Parietal lobe (tissue), 2 donors: Measurements from ENCODE around the gene SRGAP2C. TPM values are rescaled to one million over a fixed set of nuclear protein-coding genes. Genes with fewer than 3 reads are reported as not detected.

Experiments used
- small RNA-seq: library from RNA; depleted of rRNA; stranded (forward); fragments of <200 nt; gene quantifications from one replicate; pipeline ENCODE3, GENCODE V24; 2014; ENCODE audit warnings: low replicate concordance
- total RNA-seq: library from RNA; depleted of rRNA; stranded (reverse); fragments of >200 nt; gene quantifications from one replicate; pipeline ENCODE4 v1.2.3, GENCODE V29; 2014

SRGAP2C gene
- total RNA-seq: 82.3 TPM

DNA sequence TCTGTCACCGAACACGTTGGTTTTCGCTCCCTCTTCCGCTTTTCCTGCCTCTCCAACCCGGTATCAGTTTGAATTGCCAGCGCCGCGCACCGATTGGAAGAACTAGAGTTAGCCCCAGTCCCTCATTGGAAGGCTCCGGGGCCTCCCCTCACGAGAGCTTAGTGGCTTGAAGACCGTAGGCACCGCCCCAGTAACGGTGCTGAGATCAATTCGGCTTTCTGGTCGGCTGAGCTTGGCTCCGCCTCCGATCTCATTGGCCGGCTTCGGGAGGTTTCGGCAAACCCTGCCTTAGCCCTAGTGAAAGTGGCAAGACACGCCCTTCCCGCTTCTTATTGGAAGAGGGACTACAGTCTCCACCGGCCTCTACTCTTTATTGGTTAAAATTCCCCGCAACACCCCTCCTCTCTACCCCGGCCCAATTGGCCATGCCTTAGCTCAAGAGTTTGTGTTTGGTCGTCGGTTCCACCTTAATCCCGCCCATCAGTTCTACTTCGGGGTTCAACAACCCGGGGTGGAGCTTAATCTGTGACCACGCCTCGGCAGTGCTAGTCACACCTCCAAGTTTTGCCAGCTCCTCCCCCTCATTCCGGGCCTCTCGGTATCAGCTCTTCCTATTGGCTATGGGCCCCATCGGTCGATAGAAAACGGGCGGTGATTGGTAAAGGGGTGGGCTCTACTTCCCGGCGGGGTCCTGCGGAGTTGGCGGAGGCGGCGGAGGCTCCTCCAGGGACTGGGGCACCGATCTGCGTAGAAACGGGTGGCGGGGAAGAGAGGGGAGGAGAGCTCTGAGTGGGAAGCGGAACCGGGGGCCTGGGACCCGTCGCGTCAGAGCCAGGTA, at the start of gene SRGAP2C, which contains the start of gene FAM72B:
Gene SRGAP2C (plus strand): TSS at position 686 of the 838 bp plus-strand sequence. CDS start 2,472 bp downstream, outside the sequence.
Gene FAM72B (minus strand): TSS at position 51 of the 838 bp plus-strand sequence. CDS start 851 bp downstream, outside the sequence.

Small RNA genes lying within 50 kb of the gene (small RNA-seq; reads per million reads assigned to genes)
- not detected for gene AC243994.1

Other genes with a start within 250 kb of the SRGAP2C start
- 1.6 TPM for gene FAM72B, start 635 bp upstream of the SRGAP2C start, total RNA-seq